Ovary (tissue), 9 donors: Measurements from ENCODE around the gene GMEB2. TPM values are rescaled to one million over a fixed set of nuclear protein-coding genes. Genes with fewer than 3 reads are reported as not detected.

Experiments
- DNase-seq, 5 donors: peaks; one replicate each; pipeline ENCODE4 v3.0.0-alpha.2; 2019 to 2020
- H3K27ac ChIP-seq, 2 donors: fragments of 200-600 bp; one replicate each; pipeline versions ENCODE4 v1.5.1 to v1.8.0; 2019 to 2022
- H3K27me3 ChIP-seq: fragments of 200-600 bp; one replicate; pipeline ENCODE4 v1.8.0; 2022
- H3K36me3 ChIP-seq: fragments of 200-600 bp; sonication (generic); one replicate; pipeline ENCODE4 v1.5.1; 2019
- H3K4me1 ChIP-seq: one replicate; pipeline ENCODE4 v1.8.1; 2013; ENCODE audit warnings: mild to moderate bottlenecking, moderate library complexity; ENCODE audit not compliant: insufficient read depth
- H3K4me3 ChIP-seq: fragments of 200-600 bp; sonication (generic); one replicate; pipeline ENCODE4 v1.5.1; 2017
- H3K9me3 ChIP-seq, 2 donors: fragments of 200-600 bp in 1 of 2; sonication (generic) in 1 of 2; one replicate each; pipeline versions ENCODE4 v1.5.1 to v1.8.1; 2013 to 2019; ENCODE audit warnings: mild to moderate bottlenecking in 1 of 2, moderate library complexity in 1 of 2
- EP300 ChIP-seq: sonication (generic); formaldehyde crosslinking; IDR thresholded peaks from one replicate; pipeline ENCODE4 v1.6.1; 2017; ENCODE audit warnings: antibody characterized with exemption
- POLR2A ChIP-seq: fragments of 450-650 bp; IDR thresholded peaks from one replicate; pipeline ENCODE4 v1.6.1; 2017; ENCODE audit warnings: antibody characterized with exemption, mild to moderate bottlenecking, moderate library complexity
- WGBS, 3 donors: extraction: QIAGEN DNeasy Blood & Tissue Kit in 1 of 3; methylation state at CpG; one replicate each; pipeline versions ENCODE4 v1.1.5 to v1.1.7; 2013 to 2017; 5-methylcytosine and 5-hydroxymethylcytosine counted together
- intact Hi-C, 4 donors: fragments of 100-400 bp; cut with DNase I; formaldehyde crosslinking; loops; one replicate each; pipeline versions ENCODE4 v1.11.0 to v1.15.1; 2022 to 2023
- polyA plus RNA-seq, 2 donors: library from polyadenylated mRNA; stranded (reverse); fragments of 200-250 nt in 1 of 2; fragments of 350-450 nt in 1 of 2; fragmentation: Illumina TruSeq in 1 of 2; extraction: RNeasy Lipid Tissue Mini Kit (QIAGEN cat#74804) in 1 of 2; gene quantifications; one replicate each; pipeline ENCODE4 v1.2.3, GENCODE V29; 2013 to 2014
- total RNA-seq, 7 donors: library from RNA; depleted of rRNA in 2 of 7; stranded (reverse); fragments of >200 nt in 2 of 7; fragmentation: NEBNext Ultra II Directional in 3 of 7; extraction: Animal tissue kit (Norgen Biotek cat#: 25700) in 3 of 7; gene quantifications; one replicate each; pipeline versions ENCODE4 v1.1.0 to v1.2.4, GENCODE V29; 2016 to 2023
- TF ChIP-seq, protein P1 (sequence below), 3 donors: fragments of 450-650 bp in 2 of 3; fragments of 200-600 bp in 1 of 3; IDR thresholded peaks; one replicate each; pipeline versions ENCODE4 v1.5.1 to v1.8.0; 2016 to 2022; ENCODE audit warnings: antibody characterized with exemption in 3 of 3, mild to moderate bottlenecking in 1 of 3
- donor health status: DM: no; HTN: no; CAD: no; lungs with moderate emphysema.
- donor health status: DM: no; HTN: no; CAD: no.
- donor health status: Bipolar disorder and iron deficiency.
- donor health status: DM: yes; HTN: yes; CAD: no.
- donor health status: DM: no; HTN: no; CAD: no.
- donor health status: DM: yes; HTN: yes; CAD: no.

GMEB2 gene
- total and polyA plus RNA-seq, 9 donors = 4.1 to 14.7 (median 9.7) TPM

- Histone ChIP-seq H3K4me3 (no peak overlapping the region), H3K4me1 (peaks cover 12% of the 10 kb centered on the region), H3K36me3 (no peaks in the 10 kb centered on the region), H3K27me3 (no peaks in the 10 kb centered on the region), H3K27ac (no peak overlapping the region), H3K9me3 (no peaks in the 10 kb centered on the region)
- TF ChIP-seq EP300 (no peak), POLR2A (no peak)
- intact Hi-C loops = loop anchor here in 1 of 4 donors (10.0 kb wide), 1 partner anchor 109 kb away; the partner anchor contains the start of gene PTK6
- no peak for DNase-seq
- 84 to 90% (median 87%) methylated on average over 15 of the region's 15 CpGs for WGBS, 3 donors
These were observed 17.0 kb upstream of the GMEB2 start for GRCh38 chr20:63643946-63644345.

DNA sequence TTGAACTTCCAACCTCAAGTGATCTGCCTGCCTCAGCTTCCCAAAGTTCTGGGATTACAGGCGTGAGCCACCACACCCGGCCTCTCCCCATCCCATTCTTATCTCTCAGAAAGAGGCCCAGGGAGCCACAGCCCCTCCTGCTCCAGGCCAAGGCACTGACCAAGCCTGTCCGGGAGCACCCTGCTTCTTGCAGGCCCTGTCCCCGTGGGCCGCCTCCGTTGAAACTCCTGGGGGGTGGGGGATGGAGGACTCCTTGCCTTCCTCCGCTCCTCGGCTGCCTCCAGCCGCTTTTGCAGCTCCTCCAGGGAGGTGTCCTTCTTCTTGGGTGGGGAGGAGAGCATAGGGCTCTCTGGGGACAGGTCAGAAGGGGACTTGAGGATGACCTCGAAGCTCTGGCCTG lies 16.6 kb upstream of the GMEB2 start:
- intact Hi-C loops = loop anchor here in 1 of 4 donors (10.0 kb wide), 1 partner anchor 109 kb away; the partner anchor contains the start of gene PTK6
- Histone ChIP-seq H3K9me3 (no peaks in the 10 kb centered on the region), H3K27ac (no peak overlapping the region), H3K27me3 (no peaks in the 10 kb centered on the region), H3K4me3 (no peak overlapping the region), H3K36me3 (no peaks in the 10 kb centered on the region), H3K4me1 (peaks cover 12% of the 10 kb centered on the region)
- TF ChIP-seq, protein P1, sequence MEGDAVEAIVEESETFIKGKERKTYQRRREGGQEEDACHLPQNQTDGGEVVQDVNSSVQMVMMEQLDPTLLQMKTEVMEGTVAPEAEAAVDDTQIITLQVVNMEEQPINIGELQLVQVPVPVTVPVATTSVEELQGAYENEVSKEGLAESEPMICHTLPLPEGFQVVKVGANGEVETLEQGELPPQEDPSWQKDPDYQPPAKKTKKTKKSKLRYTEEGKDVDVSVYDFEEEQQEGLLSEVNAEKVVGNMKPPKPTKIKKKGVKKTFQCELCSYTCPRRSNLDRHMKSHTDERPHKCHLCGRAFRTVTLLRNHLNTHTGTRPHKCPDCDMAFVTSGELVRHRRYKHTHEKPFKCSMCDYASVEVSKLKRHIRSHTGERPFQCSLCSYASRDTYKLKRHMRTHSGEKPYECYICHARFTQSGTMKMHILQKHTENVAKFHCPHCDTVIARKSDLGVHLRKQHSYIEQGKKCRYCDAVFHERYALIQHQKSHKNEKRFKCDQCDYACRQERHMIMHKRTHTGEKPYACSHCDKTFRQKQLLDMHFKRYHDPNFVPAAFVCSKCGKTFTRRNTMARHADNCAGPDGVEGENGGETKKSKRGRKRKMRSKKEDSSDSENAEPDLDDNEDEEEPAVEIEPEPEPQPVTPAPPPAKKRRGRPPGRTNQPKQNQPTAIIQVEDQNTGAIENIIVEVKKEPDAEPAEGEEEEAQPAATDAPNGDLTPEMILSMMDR (IDR thresholded peaks at IDR 0.05) = no peak
- TF ChIP-seq EP300 (no peak), POLR2A (no peak)
- 83 to 90% (median 87%) methylated on average over 10 of the region's 10 CpGs for WGBS, 3 donors
- peak in 1 of 5 donors; percentile 37 for DNase-seq

GRCh38 chr20:63642527-63643247 lies 15.8 kb upstream of the GMEB2 start:
- Histone ChIP-seq H3K27ac (peak overlapping the region in 1 of 2 donors; percentile 55), H3K9me3 (no peaks in the 10 kb centered on the region), H3K4me3 (peak overlapping the region; percentile 41), H3K27me3 (no peaks in the 10 kb centered on the region), H3K36me3 (no peaks in the 10 kb centered on the region), H3K4me1 (peaks cover 12% of the 10 kb centered on the region)
- intact Hi-C loops = loop anchor here in 1 of 4 donors (10.0 kb wide), 1 partner anchor 108 kb away; the partner anchor contains the start of gene PTK6
- DNase-seq = peak; percentile 35 to 73 (median 65)
- TF ChIP-seq, protein P1 (IDR thresholded peaks at IDR 0.05) = no peak
- TF ChIP-seq EP300 (no peak), POLR2A (no peak)
- 39 to 66% (median 43%) methylated on average over 19 to 29 of the region's 29 CpGs for WGBS, 3 donors

DNA sequence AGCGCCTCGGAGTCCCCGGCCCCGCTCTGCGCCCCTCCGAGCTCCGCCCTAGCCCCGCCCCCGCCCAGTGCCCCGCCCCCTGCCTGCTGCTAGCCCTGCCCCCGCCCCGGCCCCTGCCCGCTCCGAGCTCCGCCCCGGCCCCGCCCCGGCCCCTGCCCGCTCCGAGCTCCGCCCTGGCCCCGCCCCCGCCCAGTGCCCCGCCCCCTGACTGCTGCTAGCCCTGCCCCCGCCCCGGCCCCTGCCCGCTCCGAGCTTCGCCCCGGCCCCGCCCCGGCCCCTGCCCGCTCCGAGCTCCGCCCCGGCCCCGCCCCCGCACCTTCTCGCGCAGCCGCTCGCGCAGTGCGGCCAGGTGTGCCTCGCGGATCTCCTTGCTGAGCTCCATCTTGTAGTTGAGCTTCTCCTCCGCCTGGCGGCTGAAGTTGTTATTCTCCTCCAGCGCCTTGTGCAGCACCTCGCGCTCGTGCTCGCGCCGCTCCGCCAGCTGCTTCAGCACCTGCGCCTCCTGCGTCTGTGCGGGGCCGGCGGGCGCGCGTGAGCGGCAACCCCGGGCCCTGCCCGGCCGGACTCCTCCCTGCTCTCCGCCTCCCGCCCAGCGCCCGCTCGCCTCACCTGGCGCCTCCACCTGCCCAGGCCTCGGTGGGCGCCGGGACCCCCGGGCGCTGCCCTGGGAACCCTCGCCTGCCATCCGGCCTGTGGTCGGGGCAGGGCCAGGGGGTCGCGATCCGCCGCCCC lies 15.1 kb upstream of the GMEB2 start:
- whole genome bisulfite sequencing, 3 donors = 1 to 2% (median 2%) methylated on average over 39 to 86 of the region's 86 CpGs
- peak; percentile 88 to 95 (median 94) for DNase-seq
- Histone ChIP-seq H3K4me3 (peak overlapping the region; percentile 41), H3K36me3 (no peaks in the 10 kb centered on the region), H3K9me3 (no peaks in the 10 kb centered on the region), H3K27ac (peak overlapping the region in 1 of 2 donors; percentile 56), H3K27me3 (no peaks in the 10 kb centered on the region), H3K4me1 (peaks cover 12% of the 10 kb centered on the region)
- no peak for TF ChIP-seq EP300
- TF ChIP-seq, protein P1 (IDR thresholded peaks at IDR 0.05) = peak in 2 of 3 donors; percentile 63 to 76
- no peak for TF ChIP-seq POLR2A
- intact Hi-C loops = loop anchor here in 1 of 4 donors (10.0 kb wide), 1 partner anchor 107 kb away; the partner anchor contains the start of gene PTK6
